Type B pancreatic cell (in vitro differentiated cells): ENCODE results near the gene AGL. TPM values are rescaled to one million over a fixed set of nuclear protein-coding genes. Genes with fewer than 3 reads are reported as not detected.
"Not testable (repeated sequence)": the region's sequence is repeated elsewhere in the genome, so short reads cannot be mapped to it uniquely, and the experiment has no call there.

Experiments used
- DNase-seq: peaks from one replicate; pipeline ENCODE4 v3.0.0; 2021; ENCODE audit warnings: mixed read lengths; ENCODE audit not compliant: unreplicated experiment; ENCODE audit errors: extremely low spot score
- H3K27ac Mint-ChIP-seq: 2 replicates; pipeline ENCODE4 v1.8.0; 2021; ENCODE audit warnings: mild to moderate bottlenecking, mixed read lengths
- H3K27me3 Mint-ChIP-seq: 2 replicates; pipeline ENCODE4 v1.8.0; 2021; ENCODE audit warnings: mixed read lengths
- H3K36me3 Mint-ChIP-seq: 2 replicates; pipeline ENCODE4 v1.8.0; 2021; ENCODE audit warnings: mixed read lengths
- H3K4me1 Mint-ChIP-seq: one replicate; pipeline ENCODE4 v1.8.0; 2021; ENCODE audit warnings: mixed read lengths; ENCODE audit not compliant: unreplicated experiment
- H3K4me3 Mint-ChIP-seq: 2 replicates; pipeline ENCODE4 v1.8.0; 2021; ENCODE audit warnings: mild to moderate bottlenecking, mixed read lengths
- H3K9me3 Mint-ChIP-seq: 2 replicates; pipeline ENCODE4 v1.8.0; 2021; ENCODE audit warnings: mixed read lengths
- total RNA-seq: library from RNA; stranded (reverse); gene quantifications from 2 replicates; pipeline ENCODE4 v1.2.1, GENCODE V29; 2021; ENCODE audit warnings: low replicate concordance
- TF ChIP-seq, protein P1 (sequence below): fragments of 200-600 bp; sonication (generic); conservative IDR thresholded peaks from 2 replicates; pipeline ENCODE4 v1.5.0; 2021; ENCODE audit warnings: antibody characterized with exemption, mild to moderate bottlenecking

Gene AGL
- total RNA-seq, 1 donor from 2014 or later = 17.8 TPM

DNA sequence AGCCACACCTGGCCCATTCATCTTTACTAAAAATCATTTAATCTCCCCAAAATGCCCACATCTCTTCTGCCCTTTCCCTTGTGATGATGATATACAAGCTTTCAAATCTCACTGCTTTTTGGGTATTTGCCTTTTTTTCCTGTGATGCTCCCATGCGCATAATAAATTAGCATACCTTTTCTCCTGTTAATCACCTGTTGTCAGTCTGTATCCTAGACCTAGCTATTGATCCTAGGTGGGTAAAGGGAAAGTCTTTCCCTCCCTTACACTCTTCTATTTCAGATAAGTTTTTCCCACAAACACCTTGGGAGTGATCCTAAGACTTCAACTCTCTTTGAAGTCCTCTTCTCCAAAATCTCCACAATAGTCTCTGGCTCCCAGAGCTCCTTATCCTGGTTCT is 107.7 kb downstream of the AGL start:
- Mint-ChIP-seq H3K27ac (no peak overlapping the region), H3K36me3 (no peaks in the 10 kb centered on the region), H3K4me3 (no peak overlapping the region), H3K9me3 (no peaks in the 10 kb centered on the region), H3K4me1 (no peaks in the 10 kb centered on the region), H3K27me3 (no peaks in the 10 kb centered on the region)
- DNase-seq = no peak
- TF ChIP-seq, protein P1, sequence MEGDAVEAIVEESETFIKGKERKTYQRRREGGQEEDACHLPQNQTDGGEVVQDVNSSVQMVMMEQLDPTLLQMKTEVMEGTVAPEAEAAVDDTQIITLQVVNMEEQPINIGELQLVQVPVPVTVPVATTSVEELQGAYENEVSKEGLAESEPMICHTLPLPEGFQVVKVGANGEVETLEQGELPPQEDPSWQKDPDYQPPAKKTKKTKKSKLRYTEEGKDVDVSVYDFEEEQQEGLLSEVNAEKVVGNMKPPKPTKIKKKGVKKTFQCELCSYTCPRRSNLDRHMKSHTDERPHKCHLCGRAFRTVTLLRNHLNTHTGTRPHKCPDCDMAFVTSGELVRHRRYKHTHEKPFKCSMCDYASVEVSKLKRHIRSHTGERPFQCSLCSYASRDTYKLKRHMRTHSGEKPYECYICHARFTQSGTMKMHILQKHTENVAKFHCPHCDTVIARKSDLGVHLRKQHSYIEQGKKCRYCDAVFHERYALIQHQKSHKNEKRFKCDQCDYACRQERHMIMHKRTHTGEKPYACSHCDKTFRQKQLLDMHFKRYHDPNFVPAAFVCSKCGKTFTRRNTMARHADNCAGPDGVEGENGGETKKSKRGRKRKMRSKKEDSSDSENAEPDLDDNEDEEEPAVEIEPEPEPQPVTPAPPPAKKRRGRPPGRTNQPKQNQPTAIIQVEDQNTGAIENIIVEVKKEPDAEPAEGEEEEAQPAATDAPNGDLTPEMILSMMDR = no peak

DNA sequence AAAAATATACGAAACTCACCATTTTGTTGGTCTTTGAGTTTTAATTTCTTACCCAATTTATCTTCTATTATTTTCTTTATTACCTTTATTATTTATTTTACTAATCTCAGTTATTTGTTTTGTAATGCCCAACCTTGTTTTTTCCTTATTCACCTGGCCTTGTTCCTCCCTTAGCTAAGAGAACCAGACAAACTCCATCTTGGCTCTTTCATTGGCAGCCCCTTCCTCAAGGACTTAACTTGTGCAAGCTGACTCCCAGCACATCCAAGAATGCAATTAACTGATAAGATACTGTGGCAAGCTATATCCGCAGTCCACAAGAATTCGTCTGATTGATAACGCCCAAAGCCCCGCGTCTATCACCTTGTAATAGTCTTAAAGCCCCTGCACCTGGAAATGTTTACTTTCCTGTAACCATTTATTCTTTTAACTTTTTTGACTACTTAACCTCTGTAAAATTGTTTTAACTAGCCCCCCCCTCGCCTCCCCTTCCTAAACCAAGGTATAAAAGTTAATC is 109.1 kb downstream of the AGL start:
- H3K27ac Mint-ChIP-seq, H3K27me3 Mint-ChIP-seq, DNase-seq, H3K4me3 Mint-ChIP-seq, H3K4me1 Mint-ChIP-seq, H3K9me3 Mint-ChIP-seq, H3K36me3 Mint-ChIP-seq: not testable (repeated sequence)

DNA sequence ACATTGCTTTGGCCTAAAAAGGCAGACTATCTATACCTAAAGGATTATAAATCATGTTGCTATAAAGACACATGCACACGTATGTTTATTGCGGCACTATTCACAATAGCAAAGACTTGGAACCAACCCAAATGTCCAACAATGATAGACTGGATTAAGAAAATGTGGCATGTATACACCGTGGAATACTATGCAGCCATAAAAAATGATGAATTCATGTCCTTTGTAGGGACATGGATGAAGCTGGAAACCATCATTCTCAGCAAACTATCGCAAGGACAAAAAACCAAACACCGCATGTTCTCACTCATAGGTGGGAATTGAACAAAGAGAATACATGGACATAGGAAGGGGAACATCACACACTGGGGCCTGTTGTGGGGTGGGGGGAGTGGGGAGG is 110.1 kb downstream of the AGL start:
- not testable (repeated sequence) for DNase-seq, H3K27ac Mint-ChIP-seq, H3K27me3 Mint-ChIP-seq, H3K9me3 Mint-ChIP-seq, H3K4me1 Mint-ChIP-seq, H3K4me3 Mint-ChIP-seq, H3K36me3 Mint-ChIP-seq

DNA sequence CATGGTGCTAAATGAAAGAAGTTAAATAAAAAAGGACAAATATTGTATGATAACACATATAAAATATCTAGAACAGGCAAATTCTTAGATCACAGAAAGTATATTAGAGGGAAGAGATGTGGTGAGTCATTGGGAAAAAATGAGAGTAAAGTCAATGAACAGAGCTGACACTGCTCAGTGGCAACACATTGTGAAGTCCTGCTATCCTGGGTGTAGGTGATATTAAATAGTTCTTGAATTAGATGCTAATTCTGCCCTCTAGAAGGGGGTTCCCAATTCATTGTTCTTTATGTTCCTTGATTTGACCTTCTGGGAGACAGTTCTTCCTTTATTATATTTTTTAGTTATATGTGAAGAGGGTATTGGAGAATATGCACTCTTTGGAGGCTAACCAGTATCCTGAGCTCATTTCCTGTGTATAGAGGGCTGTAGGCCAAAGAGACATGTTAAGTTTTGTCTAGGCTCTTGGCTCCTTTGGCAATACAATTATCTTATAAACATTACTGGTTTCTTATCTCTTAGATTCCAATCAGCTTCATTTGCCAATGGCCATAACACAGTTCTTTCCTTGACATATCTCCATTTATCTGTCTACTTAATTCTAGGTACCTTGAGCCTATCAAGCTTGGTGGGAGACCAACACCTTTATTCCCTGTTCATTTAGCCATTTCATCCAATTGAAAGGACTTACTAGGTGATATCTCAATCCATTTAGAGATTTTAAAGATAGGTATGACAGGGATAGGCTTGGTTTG is 113.1 kb downstream of the AGL start:
- DNase-seq = no peak
- no peak overlapping the region for H3K27ac Mint-ChIP-seq
- TF ChIP-seq, protein P1 = no peak
- H3K4me1 Mint-ChIP-seq = no peaks in the 10 kb centered on the region
- H3K9me3 Mint-ChIP-seq = no peaks in the 10 kb centered on the region
- no peaks in the 10 kb centered on the region for H3K27me3 Mint-ChIP-seq
- no peaks in the 10 kb centered on the region for H3K36me3 Mint-ChIP-seq
- H3K4me3 Mint-ChIP-seq = no peak overlapping the region

DNA sequence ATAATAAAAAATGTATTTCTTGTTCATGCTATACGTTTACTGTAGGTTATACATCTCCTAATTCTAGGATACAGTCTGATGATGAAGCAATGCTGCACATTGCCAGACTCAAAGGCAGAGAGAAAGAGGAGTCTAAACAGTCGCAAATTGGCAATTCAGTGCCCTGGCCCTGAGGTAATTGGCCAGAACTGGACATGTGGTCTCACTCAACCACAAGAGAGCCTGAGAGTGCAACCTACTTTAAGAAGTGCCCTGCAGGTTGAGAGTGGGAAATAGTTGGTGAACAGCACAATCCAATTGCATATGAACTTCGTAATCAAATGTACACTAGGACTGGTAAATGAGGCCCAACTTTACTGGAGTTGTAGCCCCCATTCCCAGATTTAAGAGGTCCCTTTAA is 114.6 kb downstream of the AGL start:
- Mint-ChIP-seq H3K27me3 (no peaks in the 10 kb centered on the region), H3K9me3 (no peaks in the 10 kb centered on the region), H3K4me1 (no peaks in the 10 kb centered on the region), H3K4me3 (no peak overlapping the region), H3K27ac (peak overlapping the region; percentile 31), H3K36me3 (no peaks in the 10 kb centered on the region)
- no peak for DNase-seq
- TF ChIP-seq, protein P1 = no peak

DNA sequence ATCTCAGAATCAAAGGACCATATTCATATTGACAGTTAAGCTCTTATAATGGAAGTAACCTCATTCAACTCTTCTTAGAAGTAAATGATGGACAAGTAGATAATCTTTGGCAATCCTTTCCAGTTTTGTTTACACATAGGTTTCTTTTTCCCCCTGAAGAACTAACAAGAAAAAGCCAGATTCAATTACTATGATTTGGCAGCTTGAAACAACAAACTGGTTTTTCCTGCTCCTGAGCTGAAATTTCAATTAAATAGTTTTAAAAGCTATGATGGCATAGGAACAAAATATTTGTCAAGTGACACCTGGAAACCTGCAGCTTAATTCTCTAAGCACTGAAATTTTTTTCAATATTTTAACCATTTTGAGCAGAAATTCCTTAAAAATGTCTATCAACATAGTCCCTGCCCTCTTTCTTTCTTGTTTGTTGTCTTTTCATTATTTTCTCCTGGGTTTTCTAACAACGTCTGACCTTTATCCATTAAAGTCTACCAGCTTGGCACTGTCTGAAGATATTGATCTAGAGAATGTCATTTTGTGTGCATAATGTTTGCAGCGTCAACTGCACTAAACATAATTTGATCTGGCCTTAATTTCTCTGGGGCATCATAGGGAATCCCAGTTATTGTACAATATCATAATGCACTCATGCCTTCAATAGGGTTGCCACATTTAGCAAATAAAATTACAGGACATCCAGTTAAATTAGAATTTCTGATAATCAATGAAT is 115.7 kb downstream of the AGL start:
- no peak for DNase-seq

More for the DNA sequence above, 115.7 kb downstream of the AGL start:
- Mint-ChIP-seq H3K36me3 (no peaks in the 10 kb centered on the region), H3K27me3 (no peaks in the 10 kb centered on the region), H3K4me3 (peak overlapping the region; percentile 3), H3K27ac (peak overlapping the region; percentile 31), H3K4me1 (peaks cover 2% of the 10 kb centered on the region), H3K9me3 (no peaks in the 10 kb centered on the region)
- TF ChIP-seq, protein P1 = no peak
